ENCODE data around the gene NSUN4. TPM values are rescaled to one million over a fixed set of nuclear protein-coding genes. Genes with fewer than 3 reads are reported as not detected.

NSUN4 gene
- total and polyA plus RNA-seq, 9 of the 15 experiments (the other 6 are each of a cell fraction or from before 2014, with no cell fraction given): 33.4 to 60.2 (median 46.3) TPM

DNA sequence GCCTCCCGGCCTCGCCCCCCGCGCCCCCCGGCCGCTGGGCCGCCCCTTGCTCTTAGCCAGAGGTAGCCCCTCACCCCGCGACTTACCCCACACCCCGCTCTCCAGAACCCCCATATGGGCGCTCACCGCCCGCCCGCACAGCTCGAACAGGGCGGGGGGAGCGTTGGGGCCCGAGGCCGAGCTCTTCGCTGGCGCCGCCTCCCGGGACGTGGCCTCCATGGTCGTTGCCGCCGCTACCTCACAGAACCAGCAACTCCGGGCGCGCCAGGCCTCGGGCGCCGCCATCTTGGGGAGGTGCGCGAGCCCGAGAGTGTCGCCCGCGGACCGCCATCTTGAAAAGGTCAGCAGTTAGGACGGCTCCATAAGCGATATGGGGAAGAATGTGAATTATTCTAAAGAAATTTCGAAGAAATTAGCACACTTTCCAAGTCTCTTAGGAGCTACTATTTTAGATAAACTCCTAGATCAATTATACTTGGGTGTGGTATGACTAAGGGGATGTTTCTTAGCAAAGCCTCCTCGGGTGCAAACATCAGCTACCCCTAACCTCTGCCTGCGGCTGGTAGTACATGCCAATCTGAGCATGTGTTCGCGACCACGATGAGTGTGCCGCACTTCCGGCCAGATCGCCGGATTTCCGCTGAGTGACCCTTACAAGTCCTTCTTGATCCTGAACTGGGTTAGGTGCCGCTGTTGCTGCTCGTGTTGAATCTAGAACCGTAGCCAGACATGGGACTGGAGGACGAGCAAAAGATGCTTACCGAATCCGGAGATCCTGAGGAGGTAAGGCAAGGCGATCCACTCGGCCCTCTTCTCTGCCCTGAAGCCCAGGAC is 37.4 kb upstream of the NSUN4 start, which contains the start of the genes LRRC41 and UQCRH (continued):
- TF ChIP-seq, protein P1, sequence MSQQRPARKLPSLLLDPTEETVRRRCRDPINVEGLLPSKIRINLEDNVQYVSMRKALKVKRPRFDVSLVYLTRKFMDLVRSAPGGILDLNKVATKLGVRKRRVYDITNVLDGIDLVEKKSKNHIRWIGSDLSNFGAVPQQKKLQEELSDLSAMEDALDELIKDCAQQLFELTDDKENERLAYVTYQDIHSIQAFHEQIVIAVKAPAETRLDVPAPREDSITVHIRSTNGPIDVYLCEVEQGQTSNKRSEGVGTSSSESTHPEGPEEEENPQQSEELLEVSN (IDR thresholded peaks at IDR 0.05; ENCODE audit: borderline replicate concordance in 1 of 2, extremely low read depth in 1 of 2, insufficient read depth in 1 of 2, insufficient read length in 1 of 2, low read depth in 1 of 2, low read length in 1 of 2, poor library complexity in 1 of 2, severe bottlenecking in 1 of 2): peak in 1 of 2 experiments; percentile 30
- TF ChIP-seq POLR3G (IDR thresholded peaks at IDR 0.05; ENCODE audit: extremely low read depth, insufficient read length, insufficient replicate concordance) (no peak), POLR2H (tag; IDR thresholded peaks at IDR 0.05; ENCODE audit: low read depth) (peak; percentile 93), SRF (CRISPR knock-in tag; IDR thresholded peaks at IDR 0.05) (peak in 1 of 2 experiments; percentile 35; a peak in 1 of 4 replicates), FOS (IDR thresholded peaks at IDR 0.05; ENCODE audit: extremely low read depth, insufficient read length) (no peak), ZBTB1 (CRISPR knock-in tag; IDR thresholded peaks at IDR 0.05; ENCODE audit: borderline replicate concordance, low read depth) (no peak), NFATC3 (IDR thresholded peaks at IDR 0.05) (no peak), PHF8 (IDR thresholded peaks at IDR 0.05; ENCODE audit: borderline replicate concordance, low read length) (peak; percentile 61), ZC3H11A (IDR thresholded peaks at IDR 0.05; ENCODE audit: low read depth, low read length) (no peak), CBFB (CRISPR knock-in tag; IDR thresholded peaks at IDR 0.05) (peak; percentile 83; the same call in 1 of the 2 replicates), POLR2A (conservative IDR thresholded peaks at IDR 0.05) (peak; percentile 98), NEUROD1 (IDR thresholded peaks at IDR 0.05; ENCODE audit: borderline replicate concordance, low read depth, low read length, partially characterized antibody) (peak; percentile 76), SIX5 (IDR thresholded peaks at IDR 0.05; ENCODE audit: borderline replicate concordance in 1 of 2, insufficient read depth in 1 of 2, low read depth in 1 of 2, low read length in 2 of 2) (peak; percentile 76 to 87), ZNF316 (IDR thresholded peaks at IDR 0.05) (peak; percentile 77), PRPF4 (IDR thresholded peaks at IDR 0.05; ENCODE audit: insufficient read depth, low read depth, low read length, poor library complexity, severe bottlenecking) (peak; percentile 38), ZNF347 (CRISPR knock-in tag; IDR thresholded peaks at IDR 0.05; ENCODE audit: low read depth) (no peak), JUNB (CRISPR knock-in tag; conservative IDR thresholded peaks at IDR 0.05) (no peak), SMAD1 (IDR thresholded peaks at IDR 0.05; ENCODE audit: low read depth, low read length, partially characterized antibody) (peak; percentile 87), PCBP1 (IDR thresholded peaks at IDR 0.05; ENCODE audit: low read depth, low read length, poor library complexity, severe bottlenecking) (peak; percentile 78), PHF20 (IDR thresholded peaks at IDR 0.05; ENCODE audit: partially characterized antibody) (peak; percentile 49)
- TF ChIP-seq, protein P2, sequence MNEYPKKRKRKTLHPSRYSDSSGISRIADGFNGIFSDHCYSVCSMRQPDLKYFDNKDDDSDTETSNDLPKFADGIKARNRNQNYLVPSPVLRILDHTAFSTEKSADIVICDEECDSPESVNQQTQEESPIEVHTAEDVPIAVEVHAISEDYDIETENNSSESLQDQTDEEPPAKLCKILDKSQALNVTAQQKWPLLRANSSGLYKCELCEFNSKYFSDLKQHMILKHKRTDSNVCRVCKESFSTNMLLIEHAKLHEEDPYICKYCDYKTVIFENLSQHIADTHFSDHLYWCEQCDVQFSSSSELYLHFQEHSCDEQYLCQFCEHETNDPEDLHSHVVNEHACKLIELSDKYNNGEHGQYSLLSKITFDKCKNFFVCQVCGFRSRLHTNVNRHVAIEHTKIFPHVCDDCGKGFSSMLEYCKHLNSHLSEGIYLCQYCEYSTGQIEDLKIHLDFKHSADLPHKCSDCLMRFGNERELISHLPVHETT (CRISPR knock-in tag; conservative IDR thresholded peaks at IDR 0.05 in 1 of 2, IDR thresholded peaks at IDR 0.05 in 1 of 2): peak in 1 of 2 experiments; percentile 97; a peak in 2 of 4 replicates
- TF ChIP-seq, protein P3, sequence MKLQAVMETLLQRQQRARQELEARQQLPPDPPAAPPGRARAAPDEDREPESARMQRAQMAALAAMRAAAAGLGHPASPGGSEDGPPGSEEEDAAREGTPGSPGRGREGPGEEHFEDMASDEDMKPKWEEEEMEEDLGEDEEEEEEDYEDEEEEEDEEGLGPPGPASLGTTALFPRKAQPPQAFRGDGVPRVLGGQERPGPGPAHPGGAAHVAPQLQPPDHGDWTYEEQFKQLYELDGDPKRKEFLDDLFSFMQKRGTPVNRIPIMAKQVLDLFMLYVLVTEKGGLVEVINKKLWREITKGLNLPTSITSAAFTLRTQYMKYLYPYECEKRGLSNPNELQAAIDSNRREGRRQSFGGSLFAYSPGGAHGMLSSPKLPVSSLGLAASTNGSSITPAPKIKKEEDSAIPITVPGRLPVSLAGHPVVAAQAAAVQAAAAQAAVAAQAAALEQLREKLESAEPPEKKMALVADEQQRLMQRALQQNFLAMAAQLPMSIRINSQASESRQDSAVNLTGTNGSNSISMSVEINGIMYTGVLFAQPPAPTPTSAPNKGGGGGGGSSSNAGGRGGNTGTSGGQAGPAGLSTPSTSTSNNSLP (IDR thresholded peaks at IDR 0.05; ENCODE audit: borderline replicate concordance, low read depth, low read length): peak; percentile 84; the same call in 1 of the 2 replicates
